Activated CD4-positive, alpha-beta memory T cell treated with anti-CD3 and anti-CD28 coated beads, Interleukin-2, amount 10 ng/mL, durations not matched to agents 7 days and 5 days (primary cell): ENCODE measurements around the gene MTARC2. TPM values are rescaled to one million over a fixed set of nuclear protein-coding genes. Genes with fewer than 3 reads are reported as not detected.
A peak's percentile ranks its signal among the peaks of the same experiment; 100 is the strongest.

Experiments used
- CTCF ChIA-PET: fragments of 350-600 bp; sonication (Branson Sonifier 250); formaldehyde crosslinking; loops from one replicate; lab custom pipeline; 2021; ENCODE audit warnings: antibody characterized with exemption, inconsistent platforms; lab: Charles Lee
- POLR2A ChIA-PET: fragments of 350-600 bp; sonication (Branson Sonifier 250); formaldehyde crosslinking; loops from one replicate; lab custom pipeline; 2021; ENCODE audit warnings: antibody characterized with exemption; lab: Charles Lee
- DNase-seq: peaks from one replicate; pipeline ENCODE4 v3.0.0-alpha.2; 2020
- H3K27ac Mint-ChIP-seq: one replicate; pipeline ENCODE4 v1.8.0; 2021; ENCODE audit warnings: mild to moderate bottlenecking, mixed read lengths
- H3K27me3 Mint-ChIP-seq: one replicate; pipeline ENCODE4 v1.8.0; 2021; ENCODE audit warnings: mixed read lengths
- H3K36me3 Mint-ChIP-seq: one replicate; pipeline ENCODE4 v1.8.0; 2021; ENCODE audit warnings: low read depth, mixed read lengths
- H3K4me1 Mint-ChIP-seq: one replicate; pipeline ENCODE4 v1.8.0; 2021; ENCODE audit warnings: mixed read lengths
- H3K4me3 Mint-ChIP-seq: one replicate; pipeline ENCODE4 v1.8.0; 2021; ENCODE audit warnings: mild to moderate bottlenecking, mixed read lengths
- H3K9me3 Mint-ChIP-seq: one replicate; pipeline ENCODE4 v1.8.0; 2021; ENCODE audit warnings: mixed read lengths
- total RNA-seq, 2 experiments: library from RNA; stranded (reverse); gene quantifications; one replicate each; pipeline ENCODE4 v1.2.3, GENCODE V29; 2021

Gene MTARC2
- not detected for total RNA-seq

DNA sequence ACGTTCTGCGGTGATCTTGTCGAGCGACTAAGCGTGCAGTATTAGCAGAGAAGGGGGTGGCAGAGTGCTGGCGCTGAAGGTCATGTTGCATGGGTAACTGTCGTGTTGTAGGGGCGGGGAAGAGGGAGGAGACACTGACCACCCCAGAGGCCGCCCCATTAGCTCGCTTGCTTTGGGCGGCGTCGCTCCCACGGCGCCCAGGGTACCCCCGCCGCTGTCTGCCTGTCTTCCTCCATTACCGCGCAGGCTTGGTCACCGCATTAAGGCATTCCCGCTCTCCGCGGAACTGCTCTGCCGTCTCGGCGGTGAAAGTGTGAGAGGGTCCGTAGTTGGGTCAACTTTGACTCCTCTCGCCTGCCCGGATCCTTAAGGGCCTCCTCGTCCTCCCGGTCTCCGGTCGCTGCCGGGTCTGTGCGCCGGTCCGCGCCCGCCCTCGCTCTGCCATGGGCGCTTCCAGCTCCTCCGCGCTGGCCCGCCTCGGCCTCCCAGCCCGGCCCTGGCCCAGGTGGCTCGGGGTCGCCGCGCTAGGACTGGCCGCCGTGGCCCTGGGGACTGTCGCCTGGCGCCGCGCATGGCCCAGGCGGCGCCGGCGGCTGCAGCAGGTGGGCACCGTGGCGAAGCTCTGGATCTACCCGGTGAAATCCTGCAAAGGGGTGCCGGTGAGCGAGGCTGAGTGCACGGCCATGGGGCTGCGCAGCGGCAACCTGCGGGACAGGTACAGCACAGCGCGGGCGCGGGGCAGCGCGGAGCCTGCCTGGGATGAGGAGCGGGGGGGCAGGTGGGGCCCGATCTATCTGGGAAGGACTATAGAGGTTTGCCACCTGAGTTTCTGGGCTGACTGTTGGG is at the start of gene MTARC2:
Gene MTARC2, plus strand, starts transcription at position 234 of the 846 bp plus-strand sequence. Its CDS starts 210 bp downstream, at position 444.
- H3K4me3 Mint-ChIP-seq = peak within 1 kb of the TSS; percentile 6
- CTCF ChIA-PET = interaction anchor here (1.1 to 4.5 kb wide), 2 partner anchors 15 to 24 kb away, joined by 3 to 26 read pairs; no protein-coding TSS in a partner anchor
- POLR2A ChIA-PET = no interaction called here
- peaks cover 48% of the 10 kb centered on the region for H3K27me3 Mint-ChIP-seq
- peaks cover 4% of the 10 kb centered on the region for H3K36me3 Mint-ChIP-seq
- no peak for DNase-seq
- peaks cover 3% of the 10 kb centered on the region for H3K4me1 Mint-ChIP-seq
- no peaks in the 10 kb centered on the region for H3K9me3 Mint-ChIP-seq
- no peak within 1 kb of the TSS for H3K27ac Mint-ChIP-seq

DNA sequence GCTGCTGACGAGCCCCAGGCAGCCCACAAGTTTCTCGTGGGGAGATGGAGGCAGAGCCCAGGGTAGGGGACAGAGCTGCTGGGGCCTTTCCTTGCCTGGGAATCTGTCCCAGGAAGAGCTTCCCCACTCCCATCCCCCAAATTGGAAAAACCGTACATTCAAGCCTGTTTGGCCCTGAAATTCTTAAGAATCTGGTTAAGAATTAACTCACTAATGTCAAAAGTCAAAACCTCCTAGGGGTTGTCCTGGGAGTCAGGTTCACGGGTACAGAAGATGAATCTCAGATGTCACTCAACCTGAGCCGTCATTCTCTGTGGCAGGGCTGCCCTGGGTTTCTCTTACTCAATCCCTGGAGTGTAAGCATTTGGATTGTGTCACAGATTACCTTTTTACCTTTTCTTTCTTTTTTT is 49.5 kb upstream of the MTARC2 start:
- H3K4me3 Mint-ChIP-seq = no peak overlapping the region
- no peak overlapping the region for H3K27ac Mint-ChIP-seq
- H3K27me3 Mint-ChIP-seq = peaks cover 6% of the 10 kb centered on the region
- CTCF ChIA-PET = interaction anchor here (0.8 kb wide), 2 partner anchors 35 to 1563 kb away, joined by 3 to 5 read pairs; no protein-coding TSS in a partner anchor
- H3K4me1 Mint-ChIP-seq = peaks cover 5% of the 10 kb centered on the region
- H3K9me3 Mint-ChIP-seq = no peaks in the 10 kb centered on the region
- no peaks in the 10 kb centered on the region for H3K36me3 Mint-ChIP-seq
- POLR2A ChIA-PET = no interaction called here
- DNase-seq = no peak

DNA sequence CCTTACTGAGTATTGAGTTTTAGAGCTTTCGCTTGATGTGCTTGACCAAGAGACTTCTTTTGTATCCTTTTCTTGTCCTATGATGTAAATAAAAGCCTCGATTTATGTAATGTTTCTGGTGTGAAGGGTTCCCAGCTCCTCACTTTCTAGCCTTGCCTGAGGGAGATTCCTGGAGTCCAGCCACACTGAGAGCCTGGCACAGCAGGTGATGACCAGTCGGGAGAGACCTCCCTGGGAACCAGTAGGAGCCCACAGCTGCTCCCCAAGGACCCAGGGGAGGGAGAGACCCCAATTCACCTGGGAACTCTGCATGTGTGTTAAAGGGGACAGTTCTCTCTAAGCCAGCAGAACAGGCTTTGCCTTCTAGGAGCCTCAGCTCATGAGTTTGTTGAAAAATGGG is 49.1 kb upstream of the MTARC2 start:
- H3K9me3 Mint-ChIP-seq = no peaks in the 10 kb centered on the region
- H3K36me3 Mint-ChIP-seq = no peaks in the 10 kb centered on the region
- H3K27me3 Mint-ChIP-seq = peaks cover 6% of the 10 kb centered on the region
- ChIA-PET POLR2A (no interaction called here), CTCF (interaction anchor here (0.8 kb wide), 2 partner anchors 34 to 1563 kb away, joined by 3 to 5 read pairs; no protein-coding TSS in a partner anchor)
- H3K4me1 Mint-ChIP-seq = peaks cover 5% of the 10 kb centered on the region
- no peak overlapping the region for H3K27ac Mint-ChIP-seq
- H3K4me3 Mint-ChIP-seq = no peak overlapping the region
- no peak for DNase-seq

DNA sequence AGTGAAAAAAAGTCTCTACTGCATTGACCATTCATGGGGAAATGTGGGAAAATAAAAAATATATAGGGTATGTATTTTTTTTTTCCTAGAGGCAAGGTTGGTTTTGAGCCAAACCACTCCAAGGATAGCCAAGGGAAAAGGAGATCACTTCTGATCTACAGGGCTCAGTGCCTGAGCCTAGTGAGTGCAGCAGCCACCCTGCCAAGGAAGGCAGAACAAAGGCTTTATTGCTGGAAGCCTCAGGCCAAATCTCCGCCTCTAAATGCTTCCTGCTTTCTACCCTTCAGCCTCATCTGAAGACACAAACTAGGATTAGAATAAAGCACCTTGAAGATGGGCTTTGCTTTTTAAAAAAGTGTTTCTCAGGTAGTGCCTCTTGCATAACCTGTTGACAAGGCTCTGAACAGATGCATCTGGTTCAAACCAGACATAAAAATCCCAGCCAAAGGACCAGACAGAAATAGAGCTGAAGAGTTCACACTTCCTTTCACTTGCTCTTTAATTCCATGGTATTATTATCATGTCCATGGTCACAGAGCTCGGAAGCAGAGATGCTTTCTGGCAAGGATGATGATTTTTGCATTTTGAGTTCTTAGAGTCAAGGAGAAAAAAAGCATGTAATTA is 47.5 kb upstream of the MTARC2 start:
- Mint-ChIP-seq H3K4me3 (no peak overlapping the region), H3K27me3 (peaks cover 6% of the 10 kb centered on the region), H3K27ac (no peak overlapping the region), H3K9me3 (no peaks in the 10 kb centered on the region), H3K36me3 (no peaks in the 10 kb centered on the region), H3K4me1 (peaks cover 5% of the 10 kb centered on the region)
- POLR2A ChIA-PET = no interaction called here
- no peak for DNase-seq
- CTCF ChIA-PET = no interaction called here

DNA sequence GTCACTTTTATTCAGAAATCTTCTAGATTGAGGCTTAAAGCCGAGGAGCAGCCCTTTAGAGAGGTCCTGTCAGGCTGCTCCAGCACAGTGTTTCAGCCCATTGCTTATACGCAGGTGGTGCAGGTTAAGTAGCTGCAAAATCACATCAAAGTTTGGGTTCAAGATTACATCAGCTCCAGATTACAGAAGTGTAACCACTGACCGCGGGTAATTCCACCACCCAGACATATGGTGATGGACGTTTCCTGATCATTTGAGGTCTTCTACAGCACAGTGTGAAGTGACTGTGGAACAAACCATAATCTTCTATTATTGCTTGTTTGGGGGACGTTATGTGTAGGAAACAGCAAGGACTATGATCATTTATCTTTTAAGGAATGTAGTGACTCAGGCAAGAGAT is 46.1 kb upstream of the MTARC2 start:
- ChIA-PET CTCF (interaction anchor here (1.5 to 2.2 kb wide), 2 partner anchors 21 to 31 kb away, joined by 4 to 6 read pairs; no protein-coding TSS in a partner anchor), POLR2A (no interaction called here)
- H3K27ac Mint-ChIP-seq = no peak overlapping the region
- H3K4me3 Mint-ChIP-seq = no peak overlapping the region
- H3K9me3 Mint-ChIP-seq = no peaks in the 10 kb centered on the region
- H3K27me3 Mint-ChIP-seq = peaks cover 6% of the 10 kb centered on the region
- peaks cover 5% of the 10 kb centered on the region for H3K4me1 Mint-ChIP-seq
- H3K36me3 Mint-ChIP-seq = no peaks in the 10 kb centered on the region
- no peak for DNase-seq

DNA sequence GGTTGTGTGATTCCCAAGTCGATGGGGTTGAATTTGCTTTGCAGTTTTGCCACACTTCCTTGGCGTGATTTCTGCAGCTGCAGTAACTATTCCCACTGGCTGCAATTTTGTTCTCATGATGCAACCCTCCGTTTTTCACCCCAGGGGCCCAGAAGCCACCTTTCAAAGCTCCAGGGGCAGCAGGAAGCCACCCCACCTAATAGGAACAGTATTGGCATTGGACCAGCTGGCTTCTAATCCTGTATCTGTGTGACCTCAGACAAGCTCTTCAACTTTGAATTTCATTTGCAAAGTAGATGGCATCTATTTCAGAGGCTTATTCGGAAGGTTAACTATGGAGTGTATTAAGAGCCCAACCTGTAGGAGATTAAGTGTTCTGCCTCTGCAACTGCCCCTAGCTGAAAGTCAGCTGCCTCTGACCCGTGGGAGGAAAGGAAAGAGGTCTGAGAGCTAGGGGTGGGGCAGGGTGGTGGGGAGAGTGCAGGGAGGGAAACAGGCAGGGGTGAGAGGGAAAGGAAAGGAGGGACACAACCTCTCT is 45.3 kb upstream of the MTARC2 start:
- ChIA-PET CTCF (interaction anchor here (1.1 to 2.2 kb wide), 4 partner anchors 12 to 30 kb away, joined by 3 to 6 read pairs (median 4); no protein-coding TSS in a partner anchor), POLR2A (no interaction called here)
- Mint-ChIP-seq H3K27me3 (peaks cover 6% of the 10 kb centered on the region), H3K4me1 (peaks cover 5% of the 10 kb centered on the region), H3K36me3 (no peaks in the 10 kb centered on the region), H3K4me3 (no peak overlapping the region), H3K9me3 (no peaks in the 10 kb centered on the region), H3K27ac (no peak overlapping the region)
- no peak for DNase-seq

DNA sequence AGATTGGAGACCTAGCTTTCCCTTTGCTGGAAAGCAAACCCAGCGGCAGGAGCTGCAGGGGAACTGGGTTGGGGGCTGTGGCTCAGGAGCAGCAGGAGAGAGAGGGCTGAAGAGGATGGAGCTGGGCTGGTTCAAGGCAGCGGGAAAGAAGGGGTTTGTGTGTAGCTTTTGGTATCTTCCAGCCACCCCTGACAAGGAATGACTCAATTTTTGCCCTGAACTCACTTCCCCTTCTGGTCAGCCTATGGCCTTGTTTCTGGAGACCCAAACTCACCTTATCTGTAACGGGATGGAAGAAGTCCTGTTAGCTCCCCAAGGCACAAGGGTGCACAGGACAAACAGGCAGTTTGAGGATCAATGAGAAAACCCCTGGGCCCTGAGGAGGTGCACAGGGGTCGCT is 44.8 kb upstream of the MTARC2 start:
- Mint-ChIP-seq H3K36me3 (no peaks in the 10 kb centered on the region), H3K9me3 (no peaks in the 10 kb centered on the region), H3K4me1 (peaks cover 5% of the 10 kb centered on the region), H3K27me3 (peaks cover 6% of the 10 kb centered on the region), H3K4me3 (no peak overlapping the region), H3K27ac (no peak overlapping the region)
- POLR2A ChIA-PET = no interaction called here
- CTCF ChIA-PET = interaction anchor here (1.1 to 2.2 kb wide), 3 partner anchors 12 to 30 kb away, joined by 3 to 6 read pairs (median 4); no protein-coding TSS in a partner anchor
- no peak for DNase-seq

DNA sequence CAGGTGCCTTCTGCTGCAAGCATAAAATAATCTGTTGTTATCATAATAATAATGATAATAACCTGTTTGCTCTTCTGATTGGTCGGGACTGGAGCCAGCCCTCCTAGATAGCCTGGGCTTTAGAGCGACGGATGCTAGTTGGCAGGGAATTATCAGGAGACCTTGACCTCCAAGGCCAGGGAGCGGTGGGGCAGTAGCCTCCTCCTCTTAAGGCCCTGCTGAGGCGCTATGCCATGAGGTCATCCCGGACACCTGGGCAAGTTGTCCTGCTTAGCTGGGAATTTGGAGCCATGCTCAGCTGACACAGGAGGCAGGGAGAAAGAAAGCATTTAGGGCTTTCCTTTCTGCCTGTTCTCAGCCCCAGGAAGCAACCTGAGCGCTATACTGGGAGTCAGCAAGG is 42.3 kb upstream of the MTARC2 start:
- ChIA-PET CTCF (no interaction called here), POLR2A (no interaction called here)
- no peak overlapping the region for H3K4me3 Mint-ChIP-seq
- H3K27ac Mint-ChIP-seq = no peak overlapping the region
- no peaks in the 10 kb centered on the region for H3K9me3 Mint-ChIP-seq
- no peaks in the 10 kb centered on the region for H3K36me3 Mint-ChIP-seq
- H3K27me3 Mint-ChIP-seq = peaks cover 6% of the 10 kb centered on the region
- no peak for DNase-seq
- H3K4me1 Mint-ChIP-seq = peaks cover 10% of the 10 kb centered on the region

DNA sequence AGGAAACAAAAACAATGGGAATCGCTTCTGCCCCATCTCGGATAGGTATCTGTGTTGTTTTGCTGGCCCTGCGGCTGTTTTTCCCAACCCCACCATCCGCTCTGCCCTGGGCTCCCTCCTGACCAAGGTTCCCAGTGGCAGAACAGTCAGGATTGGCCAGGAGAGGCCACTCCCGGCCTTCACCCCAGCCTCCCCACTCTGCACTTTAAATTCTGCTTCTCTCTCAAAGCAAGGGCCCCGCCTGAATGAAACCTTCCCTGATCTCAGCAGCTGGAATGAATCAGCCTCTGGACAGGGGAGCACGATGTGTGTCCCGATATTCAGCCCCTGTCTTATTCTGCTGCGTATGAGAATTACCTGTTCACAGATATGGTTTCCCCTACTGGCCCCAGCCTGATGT is 41.6 kb upstream of the MTARC2 start:
- no peak for DNase-seq
- ChIA-PET CTCF (no interaction called here), POLR2A (no interaction called here)
- peaks cover 6% of the 10 kb centered on the region for H3K27me3 Mint-ChIP-seq
- no peaks in the 10 kb centered on the region for H3K9me3 Mint-ChIP-seq
- peaks cover 10% of the 10 kb centered on the region for H3K4me1 Mint-ChIP-seq
- H3K4me3 Mint-ChIP-seq = no peak overlapping the region
- H3K36me3 Mint-ChIP-seq = no peaks in the 10 kb centered on the region
- H3K27ac Mint-ChIP-seq = no peak overlapping the region

DNA sequence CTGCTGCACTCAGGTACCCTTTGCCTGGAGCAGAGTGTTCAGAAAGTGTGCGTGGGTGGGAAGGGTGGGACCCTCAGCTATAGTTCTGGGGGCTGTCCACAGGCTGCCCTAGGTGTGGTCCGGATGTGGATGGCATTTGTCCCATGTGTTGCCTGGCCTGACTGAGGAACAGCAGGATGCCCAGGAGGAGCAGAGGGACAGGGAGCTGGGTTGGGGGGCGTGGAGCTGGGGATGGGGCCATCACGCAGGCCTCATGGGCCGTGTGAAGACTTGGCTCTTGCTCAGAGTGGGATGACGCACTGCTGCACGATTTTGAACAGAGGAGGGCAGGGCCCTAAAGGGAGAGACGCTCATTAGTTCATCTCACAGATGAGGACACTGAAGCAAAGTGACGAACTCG is 41.0 kb upstream of the MTARC2 start:
- Mint-ChIP-seq H3K4me1 (peaks cover 6% of the 10 kb centered on the region), H3K9me3 (no peaks in the 10 kb centered on the region), H3K36me3 (no peaks in the 10 kb centered on the region), H3K4me3 (no peak overlapping the region), H3K27ac (no peak overlapping the region), H3K27me3 (peaks cover 4% of the 10 kb centered on the region)
- ChIA-PET POLR2A (no interaction called here), CTCF (interaction anchor here (2.0 kb wide), 1 partner anchor 26 kb away, joined by 4 read pairs; no protein-coding TSS in a partner anchor)
- DNase-seq = no peak

DNA sequence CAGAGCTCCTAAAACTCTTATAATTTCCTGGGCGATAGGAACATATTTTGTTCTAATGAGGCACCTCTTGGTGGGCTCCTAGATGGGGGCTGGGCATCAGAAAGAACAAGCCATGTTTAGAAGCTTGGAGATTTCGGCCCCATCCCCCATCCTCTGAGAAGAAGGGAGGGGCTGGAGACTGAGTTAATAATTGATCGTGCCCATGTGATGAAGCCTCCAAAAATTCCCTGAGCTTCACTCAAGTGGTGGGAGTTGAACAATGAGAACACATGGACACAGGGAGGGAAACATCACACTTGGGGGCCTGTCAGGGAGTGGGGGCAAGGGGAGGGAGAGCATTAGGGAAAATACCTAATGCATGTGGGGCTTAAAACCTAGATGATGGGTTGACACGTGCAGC is 39.9 kb upstream of the MTARC2 start:
- Mint-ChIP-seq H3K36me3 (no peaks in the 10 kb centered on the region), H3K27ac (no peak overlapping the region), H3K4me3 (no peak overlapping the region), H3K27me3 (no peaks in the 10 kb centered on the region), H3K4me1 (peaks cover 5% of the 10 kb centered on the region), H3K9me3 (no peaks in the 10 kb centered on the region)
- no peak for DNase-seq
- ChIA-PET CTCF (interaction anchor here (2.0 kb wide), 1 partner anchor 25 kb away, joined by 4 read pairs; no protein-coding TSS in a partner anchor), POLR2A (no interaction called here)

DNA sequence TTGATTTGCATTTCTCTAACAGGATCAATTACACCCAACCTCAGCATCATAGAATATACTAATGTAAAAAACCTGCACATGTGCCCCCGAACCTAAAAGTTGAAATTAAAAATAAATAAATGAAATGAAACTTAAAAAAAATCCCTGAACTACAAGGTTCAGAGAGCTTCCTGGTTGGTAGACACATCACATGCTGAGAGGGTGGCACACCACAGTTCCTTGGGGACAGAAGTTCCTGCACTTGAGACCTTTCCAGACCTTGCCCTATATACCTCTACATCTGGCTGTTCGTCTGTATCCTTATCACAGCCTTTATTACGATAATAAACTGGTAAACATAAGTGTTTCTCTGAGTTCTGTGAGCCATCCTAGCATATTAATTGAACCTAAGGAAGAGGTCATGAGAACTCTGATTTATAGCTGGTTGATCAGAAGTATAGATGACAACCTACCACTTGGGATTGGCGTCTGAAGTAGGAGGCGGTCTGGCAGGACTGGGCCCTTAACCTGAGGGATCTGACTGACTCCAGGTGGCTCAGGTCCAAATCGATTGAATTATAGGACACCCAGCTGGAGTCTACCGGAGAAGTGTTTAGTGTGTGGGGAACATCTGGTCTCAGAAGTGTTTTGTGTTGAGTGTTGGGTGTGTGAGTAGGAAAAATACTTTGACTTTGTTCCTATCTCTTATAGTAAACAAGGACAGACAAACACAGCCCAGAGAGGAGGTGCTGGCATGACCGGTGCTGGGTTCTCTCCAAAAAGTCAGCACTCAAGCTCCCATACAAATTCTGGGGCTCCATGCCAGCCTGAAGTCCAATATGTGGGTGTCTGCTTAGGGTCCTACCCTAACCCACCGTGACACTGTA is 39.0 kb upstream of the MTARC2 start:
- Mint-ChIP-seq H3K9me3 (no peaks in the 10 kb centered on the region), H3K4me1 (peaks cover 5% of the 10 kb centered on the region), H3K27ac (no peak overlapping the region), H3K27me3 (peaks cover 1% of the 10 kb centered on the region), H3K36me3 (no peaks in the 10 kb centered on the region), H3K4me3 (no peak overlapping the region)
- CTCF ChIA-PET = interaction anchor here (2.0 kb wide), 1 partner anchor 24 kb away, joined by 4 read pairs; no protein-coding TSS in a partner anchor
- DNase-seq = no peak
- POLR2A ChIA-PET = no interaction called here
